Activated naive CD4-positive, alpha-beta T cell treated with anti-CD3 and anti-CD28 coated beads, Interleukin-2, amount 10 ng/mL, durations not matched to agents 7 days and 5 days (primary cell): Measurements from ENCODE around the gene GPATCH1.

ENCODE experiments used
- CTCF ChIA-PET: fragments of 350-600 bp; sonication (Branson Sonifier 250); formaldehyde crosslinking; loops from one replicate; lab custom pipeline; 2021; ENCODE audit warnings: antibody characterized with exemption; lab: Charles Lee
- DNase-seq: peaks from one replicate; pipeline ENCODE4 v3.0.0-alpha.2; 2020
- H3K27ac Mint-ChIP-seq: one replicate; pipeline ENCODE4 v1.8.0; 2021; ENCODE audit warnings: mild to moderate bottlenecking, moderate library complexity, mixed read lengths
- H3K27me3 Mint-ChIP-seq: one replicate; pipeline ENCODE4 v1.8.0; 2021; ENCODE audit warnings: mild to moderate bottlenecking, mixed read lengths
- H3K36me3 Mint-ChIP-seq: one replicate; pipeline ENCODE4 v1.8.0; 2021; ENCODE audit warnings: mixed read lengths
- H3K4me1 Mint-ChIP-seq: one replicate; pipeline ENCODE4 v1.8.0; 2021; ENCODE audit warnings: mixed read lengths
- H3K4me3 Mint-ChIP-seq: one replicate; pipeline ENCODE4 v1.8.0; 2021; ENCODE audit warnings: mild to moderate bottlenecking, moderate library complexity, mixed read lengths
- H3K9me3 Mint-ChIP-seq: one replicate; pipeline ENCODE4 v1.8.0; 2021; ENCODE audit warnings: mixed read lengths

GPATCH1 gene

DNA sequence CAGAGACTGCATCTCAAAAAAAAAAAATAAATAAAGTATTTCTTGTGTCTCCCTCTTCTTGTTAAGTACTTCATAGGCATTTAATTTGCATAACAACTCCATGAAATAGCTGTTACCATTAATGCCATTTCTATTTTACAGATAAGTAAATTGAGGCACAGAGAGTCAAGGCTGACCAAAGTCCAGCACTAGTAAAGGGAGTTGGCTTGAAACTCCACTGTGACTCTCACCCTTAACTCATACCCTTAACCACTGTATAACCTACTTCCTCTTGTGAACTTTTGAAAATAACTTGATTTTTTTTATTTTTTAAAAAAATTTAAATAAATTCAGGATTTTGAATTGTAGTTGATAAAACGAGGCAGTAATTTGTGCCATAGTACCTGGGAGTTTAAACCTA is 6.0 kb downstream of the GPATCH1 start:
- CTCF ChIA-PET: no interaction called here
- H3K27ac Mint-ChIP-seq: no peak overlapping the region
- H3K27me3 Mint-ChIP-seq: no peaks in the 10 kb centered on the region
- peaks cover 15% of the 10 kb centered on the region for H3K36me3 Mint-ChIP-seq
- peaks cover 12% of the 10 kb centered on the region for H3K4me1 Mint-ChIP-seq
- DNase-seq: no peak
- no peak overlapping the region for H3K4me3 Mint-ChIP-seq
- no peaks in the 10 kb centered on the region for H3K9me3 Mint-ChIP-seq

DNA sequence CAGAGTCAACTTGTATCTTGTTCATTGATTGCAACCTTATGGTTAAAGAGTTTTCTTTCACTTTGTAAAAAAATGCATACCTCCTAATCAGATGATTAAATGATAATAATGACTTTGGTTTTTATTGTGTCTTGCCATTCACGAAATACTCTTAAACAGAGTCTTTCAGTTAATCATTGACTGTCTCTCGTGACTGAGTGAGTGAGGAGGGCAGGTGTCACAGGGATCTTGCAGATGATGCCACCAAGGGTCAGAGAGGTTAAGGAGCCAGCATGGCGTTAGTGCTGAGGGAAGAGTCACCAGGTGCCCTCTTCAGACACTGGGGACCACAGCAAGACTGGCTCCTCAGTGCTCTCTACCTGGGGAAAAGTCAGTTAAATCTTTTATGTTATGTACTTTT is 8.0 kb downstream of the GPATCH1 start:
- Mint-ChIP-seq H3K27me3 (no peaks in the 10 kb centered on the region), H3K9me3 (no peaks in the 10 kb centered on the region), H3K36me3 (peaks cover 27% of the 10 kb centered on the region), H3K4me3 (no peak overlapping the region), H3K27ac (no peak overlapping the region), H3K4me1 (peaks cover 3% of the 10 kb centered on the region)
- CTCF ChIA-PET: no interaction called here
- no peak for DNase-seq

DNA sequence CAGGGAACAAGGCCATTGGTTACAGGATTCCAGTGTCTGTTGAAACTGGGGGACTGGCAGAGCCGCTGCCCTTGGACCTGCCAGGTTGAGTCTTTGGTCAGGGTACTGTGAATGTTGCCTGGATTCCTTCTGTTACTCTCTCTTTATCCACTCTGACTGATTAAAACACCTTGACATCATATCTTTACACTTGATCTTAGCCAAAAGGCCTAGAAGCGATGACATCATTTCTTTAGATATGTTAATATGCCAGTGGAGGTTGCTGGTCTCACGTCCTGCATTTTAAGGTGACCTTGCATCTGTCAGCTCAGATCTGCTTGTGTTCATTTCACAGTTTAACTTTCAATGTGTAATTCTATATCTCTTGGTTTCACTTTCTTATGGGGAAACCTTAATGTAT is 9.2 kb downstream of the GPATCH1 start:
- Mint-ChIP-seq H3K4me3 (no peak overlapping the region), H3K9me3 (no peaks in the 10 kb centered on the region), H3K27ac (no peak overlapping the region), H3K4me1 (no peaks in the 10 kb centered on the region), H3K27me3 (no peaks in the 10 kb centered on the region), H3K36me3 (peaks cover 35% of the 10 kb centered on the region)
- no peak for DNase-seq
- CTCF ChIA-PET: no interaction called here

DNA sequence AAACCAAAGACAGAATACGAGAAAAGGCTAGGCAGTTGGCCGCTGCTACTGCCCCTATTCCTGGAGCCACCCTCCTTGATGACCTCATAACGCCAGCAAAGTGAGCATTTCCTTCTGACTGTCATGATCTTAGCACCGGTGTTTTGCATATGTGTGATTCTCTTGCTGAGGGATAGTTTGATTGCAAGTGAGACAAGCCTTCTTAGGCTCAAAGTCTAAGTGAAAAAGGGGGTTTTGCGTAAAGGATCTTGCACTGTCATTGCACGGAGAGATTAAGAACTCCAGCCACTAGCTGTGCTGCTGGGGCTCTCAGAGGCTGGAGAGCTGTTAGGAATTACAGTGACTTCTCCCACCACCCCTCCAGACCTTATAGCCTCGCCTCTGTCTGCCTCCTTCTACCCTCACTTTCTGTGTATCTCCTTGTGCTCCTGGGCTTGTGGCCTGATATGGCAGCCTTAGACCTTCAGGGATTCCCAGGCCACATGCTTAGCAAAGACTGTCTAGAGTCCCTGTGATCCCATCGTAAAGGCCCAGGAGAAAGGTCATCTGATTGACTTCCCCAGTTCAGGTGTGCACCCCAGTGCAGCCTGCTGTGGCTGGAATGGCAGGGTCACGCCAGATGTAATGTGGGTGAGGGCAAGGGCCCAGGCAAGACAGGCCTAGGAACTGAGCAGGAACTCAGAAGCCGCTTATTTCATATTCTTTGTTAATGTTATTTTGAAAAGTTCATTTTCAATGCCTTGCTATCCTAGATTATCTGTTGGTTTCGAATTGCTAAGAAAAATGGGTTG is 12.6 kb downstream of the GPATCH1 start:
- CTCF ChIA-PET: no interaction called here
- H3K27ac Mint-ChIP-seq: no peak overlapping the region
- DNase-seq: no peak
- no peaks in the 10 kb centered on the region for H3K4me1 Mint-ChIP-seq
- H3K36me3 Mint-ChIP-seq: peaks cover 57% of the 10 kb centered on the region
- H3K9me3 Mint-ChIP-seq: no peaks in the 10 kb centered on the region
- H3K4me3 Mint-ChIP-seq: no peak overlapping the region
- no peaks in the 10 kb centered on the region for H3K27me3 Mint-ChIP-seq

DNA sequence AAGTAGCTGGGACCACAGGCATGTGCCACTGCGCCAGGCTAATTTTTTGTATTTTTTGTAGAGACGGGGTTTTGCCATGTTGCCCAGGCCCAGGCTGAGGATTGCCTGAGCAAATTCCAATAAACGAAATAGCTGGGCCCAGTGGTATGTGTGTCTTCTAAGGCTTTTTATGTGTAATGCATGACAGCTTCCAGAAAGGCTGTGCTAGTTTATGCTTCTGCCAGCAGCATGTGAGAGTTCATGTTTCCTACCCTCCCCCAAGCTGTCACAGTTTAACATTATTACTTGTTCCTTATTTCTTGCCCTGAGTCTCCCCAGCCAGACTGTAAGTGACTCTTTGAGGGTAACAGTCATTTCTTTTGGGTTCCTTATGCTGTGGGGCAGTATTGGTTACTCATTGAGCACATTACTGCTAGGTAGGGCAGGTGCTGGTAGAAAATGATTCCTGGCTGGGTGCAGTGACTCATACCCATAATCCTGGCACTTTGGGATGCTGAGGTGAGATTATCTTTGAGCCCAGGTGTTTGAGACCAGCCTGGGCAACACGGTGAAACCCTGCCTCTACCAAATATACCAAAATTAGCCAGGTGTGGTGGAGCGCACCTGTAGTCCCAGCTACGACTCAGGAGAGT is 13.6 kb downstream of the GPATCH1 start:
- Mint-ChIP-seq H3K27ac (peak overlapping the region; percentile 62), H3K4me1 (no peaks in the 10 kb centered on the region), H3K36me3 (peaks cover 57% of the 10 kb centered on the region)

DNA sequence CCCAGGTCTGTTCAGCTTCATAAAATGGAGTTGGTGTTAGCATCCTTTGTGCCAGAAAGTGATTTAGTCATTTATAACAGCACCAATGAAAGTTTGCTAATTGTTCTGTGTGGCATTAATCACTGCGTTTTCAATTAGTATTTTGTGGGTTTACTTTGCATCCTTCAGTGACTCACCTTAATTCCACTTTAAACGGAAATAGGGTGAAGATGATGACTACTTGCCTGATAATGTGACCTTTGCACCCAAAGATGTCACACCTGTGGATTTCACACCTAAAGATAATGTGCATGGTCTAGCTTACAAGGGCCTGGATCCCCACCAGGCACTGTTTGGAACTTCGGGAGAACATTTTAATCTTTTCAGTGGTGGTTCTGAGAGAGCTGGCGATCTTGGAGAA is 15.0 kb downstream of the GPATCH1 start:
- H3K36me3 Mint-ChIP-seq: peaks cover 54% of the 10 kb centered on the region
- DNase-seq: no peak
- H3K9me3 Mint-ChIP-seq: no peaks in the 10 kb centered on the region
- H3K27me3 Mint-ChIP-seq: no peaks in the 10 kb centered on the region
- CTCF ChIA-PET: interaction anchor here (1.1 kb wide), 1 partner anchor 120 kb away, joined by 3 read pairs; no protein-coding TSS in a partner anchor
- H3K4me3 Mint-ChIP-seq: no peak overlapping the region
- no peaks in the 10 kb centered on the region for H3K4me1 Mint-ChIP-seq
- no peak overlapping the region for H3K27ac Mint-ChIP-seq

More for the DNA sequence above, 13.6 kb downstream of the GPATCH1 start:
- Mint-ChIP-seq H3K27me3 (no peaks in the 10 kb centered on the region), H3K9me3 (no peaks in the 10 kb centered on the region), H3K4me3 (no peak overlapping the region)
- no peak for DNase-seq
- CTCF ChIA-PET: no interaction called here

DNA sequence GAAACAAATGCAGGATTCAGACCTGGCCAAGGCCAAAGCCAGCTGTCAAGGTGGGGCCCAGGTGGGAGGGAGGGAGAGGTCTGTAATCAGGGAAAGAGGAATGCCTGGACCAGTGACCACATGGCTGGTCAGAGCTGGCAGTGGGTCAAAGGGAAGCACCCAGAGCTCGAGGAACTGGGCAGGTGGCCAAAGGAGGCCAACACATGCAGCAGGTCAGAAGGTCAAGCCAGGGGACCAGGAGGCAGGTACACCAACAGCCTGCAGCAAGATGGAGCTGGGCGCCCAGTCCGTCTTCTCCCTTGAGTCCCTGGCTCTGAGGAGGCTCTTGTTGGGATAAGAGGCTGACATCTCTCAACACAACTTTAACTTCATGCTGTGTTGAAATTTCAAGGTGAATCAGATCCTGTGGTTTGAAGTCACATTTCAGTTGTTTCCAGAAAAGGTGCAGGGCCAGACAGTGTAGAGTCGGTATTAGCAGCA is 17.1 kb downstream of the GPATCH1 start:
- no peak overlapping the region for H3K27ac Mint-ChIP-seq

DNA sequence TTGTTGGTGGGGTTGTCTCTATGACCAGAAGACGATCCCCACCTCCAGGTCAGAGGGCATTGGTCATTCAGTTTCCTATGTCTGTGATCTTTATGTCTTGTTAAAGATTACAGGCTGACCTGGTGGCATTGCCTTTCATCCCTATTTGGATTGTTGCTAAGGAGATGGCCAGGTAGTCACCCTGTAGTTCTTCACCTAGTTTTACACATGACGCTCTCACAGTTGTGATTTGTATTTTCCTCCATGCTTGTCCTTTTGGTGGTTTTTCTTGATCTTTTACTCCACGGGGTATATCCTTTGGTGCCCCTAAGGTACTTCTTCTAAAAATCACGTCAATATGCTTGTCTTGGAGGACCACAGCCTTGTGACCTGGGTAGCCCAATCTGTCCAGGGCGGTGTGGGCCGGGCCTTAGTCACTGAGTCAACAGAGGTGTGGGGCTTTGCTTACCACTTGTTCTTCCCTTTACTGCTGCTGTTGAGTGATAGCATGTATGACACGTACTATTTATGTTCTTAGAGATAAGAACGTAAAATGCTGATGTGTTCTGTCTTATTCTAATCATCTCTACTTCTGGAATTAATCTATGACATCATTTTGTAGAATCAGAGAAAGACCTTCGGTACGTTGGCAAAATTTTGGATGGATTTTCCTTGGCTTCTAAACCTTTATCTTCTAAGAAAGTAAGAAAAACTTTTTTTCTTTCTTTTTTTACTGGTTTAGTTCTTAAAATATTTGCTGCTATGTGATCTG is 20.1 kb downstream of the GPATCH1 start:
- H3K27ac Mint-ChIP-seq: no peak overlapping the region
- peaks cover 45% of the 10 kb centered on the region for H3K36me3 Mint-ChIP-seq
- no peak for DNase-seq
- CTCF ChIA-PET: no interaction called here
- no peaks in the 10 kb centered on the region for H3K9me3 Mint-ChIP-seq
- no peaks in the 10 kb centered on the region for H3K27me3 Mint-ChIP-seq
- H3K4me1 Mint-ChIP-seq: no peaks in the 10 kb centered on the region
- H3K4me3 Mint-ChIP-seq: no peak overlapping the region

More for the DNA sequence above, 17.1 kb downstream of the GPATCH1 start:
- no peaks in the 10 kb centered on the region for H3K4me1 Mint-ChIP-seq
- no peaks in the 10 kb centered on the region for H3K9me3 Mint-ChIP-seq
- DNase-seq: no peak
- no peak overlapping the region for H3K4me3 Mint-ChIP-seq
- CTCF ChIA-PET: no interaction called here
- no peaks in the 10 kb centered on the region for H3K27me3 Mint-ChIP-seq
- peaks cover 60% of the 10 kb centered on the region for H3K36me3 Mint-ChIP-seq

DNA sequence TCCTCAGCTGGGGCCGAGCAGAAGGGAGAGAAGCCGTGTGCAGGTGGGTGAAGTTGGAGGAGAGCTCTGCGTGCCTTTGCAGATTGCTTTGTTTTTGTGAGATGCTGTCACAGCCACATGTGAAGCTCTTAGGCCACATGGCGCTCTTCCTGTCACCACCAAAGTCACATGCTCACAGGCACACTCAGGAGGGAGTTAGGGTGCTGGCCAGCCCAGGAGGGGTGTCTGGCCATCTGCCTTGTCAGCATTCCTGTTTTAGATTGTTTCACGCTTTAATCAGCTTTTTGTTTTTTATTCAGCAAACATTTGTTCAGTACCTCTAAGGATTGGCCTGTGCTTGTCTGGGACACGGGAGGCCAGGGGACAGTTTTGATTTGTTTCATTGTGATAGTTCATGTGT is 21.9 kb downstream of the GPATCH1 start:
- Mint-ChIP-seq H3K4me1 (no peaks in the 10 kb centered on the region), H3K9me3 (no peaks in the 10 kb centered on the region), H3K36me3 (peaks cover 41% of the 10 kb centered on the region), H3K27ac (no peak overlapping the region), H3K27me3 (no peaks in the 10 kb centered on the region), H3K4me3 (no peak overlapping the region)
- DNase-seq: no peak
- CTCF ChIA-PET: interaction anchor here (1.7 kb wide), 1 partner anchor 127 kb away, joined by 4 read pairs; no protein-coding TSS in a partner anchor

DNA sequence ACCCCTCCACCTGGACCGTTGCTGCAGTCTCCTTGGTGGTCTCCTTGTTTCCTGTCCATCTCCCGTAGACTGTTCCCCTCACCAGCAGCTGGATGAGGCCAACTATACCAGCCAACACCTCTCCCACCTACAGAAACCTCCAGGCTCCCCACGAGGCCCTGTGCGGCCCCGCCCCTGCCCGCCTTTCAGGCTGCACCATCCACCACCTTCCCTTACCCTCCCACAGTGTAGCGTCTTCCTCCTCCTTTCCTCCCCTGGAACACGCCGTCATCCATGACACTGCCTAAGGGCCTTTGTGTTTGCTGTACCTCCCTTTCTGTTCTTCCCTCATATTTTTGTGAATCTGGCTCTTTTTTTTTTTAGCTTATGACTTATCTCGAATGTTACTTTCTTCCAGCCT is 27.2 kb downstream of the GPATCH1 start:
- Mint-ChIP-seq H3K4me3 (no peak overlapping the region), H3K4me1 (no peaks in the 10 kb centered on the region), H3K9me3 (no peaks in the 10 kb centered on the region), H3K27ac (no peak overlapping the region), H3K36me3 (peaks cover 39% of the 10 kb centered on the region), H3K27me3 (no peaks in the 10 kb centered on the region)
- CTCF ChIA-PET: interaction anchor here (1.3 kb wide), 1 partner anchor 132 kb away, joined by 6 read pairs; no protein-coding TSS in a partner anchor
- no peak for DNase-seq

DNA sequence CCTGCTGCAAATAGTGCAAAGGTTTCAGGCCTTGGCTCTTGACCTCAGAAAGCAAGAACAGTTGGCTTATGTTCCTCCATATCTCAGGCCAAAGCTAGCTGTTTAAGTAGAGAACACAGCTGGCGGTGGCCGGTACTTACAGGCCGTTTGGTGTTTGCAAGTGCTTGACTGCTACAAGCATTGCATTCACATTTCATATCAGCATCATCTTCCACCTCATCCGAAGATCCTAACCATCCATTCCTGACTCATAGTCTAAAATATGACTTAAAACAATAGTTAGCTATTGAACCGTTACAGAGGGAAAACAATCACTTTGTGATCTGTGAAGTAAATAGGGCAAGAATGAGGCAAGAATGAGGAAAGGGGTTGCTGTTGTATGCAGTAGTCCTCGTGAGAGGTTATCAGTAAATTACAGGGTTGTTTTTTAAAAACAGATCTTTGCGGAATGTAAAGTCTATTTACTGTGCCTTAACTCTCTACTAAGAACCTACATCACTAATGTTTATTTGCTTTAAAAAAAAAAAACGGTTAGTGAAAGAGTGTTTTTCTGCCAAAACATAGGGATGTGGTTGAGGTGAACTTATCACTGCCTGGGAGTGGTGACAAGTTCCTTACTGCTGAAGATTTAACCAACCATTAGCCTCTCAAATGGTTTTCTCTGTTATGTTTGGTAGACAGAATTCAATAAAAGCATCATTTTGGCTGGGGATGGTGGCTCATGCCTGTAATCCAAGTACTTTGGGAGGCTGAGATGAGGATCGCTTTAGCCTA is 29.3 kb downstream of the GPATCH1 start:
- DNase-seq: no peak
- Mint-ChIP-seq H3K27ac (no peak overlapping the region), H3K9me3 (no peaks in the 10 kb centered on the region), H3K4me3 (no peak overlapping the region), H3K36me3 (peaks cover 41% of the 10 kb centered on the region), H3K27me3 (no peaks in the 10 kb centered on the region), H3K4me1 (no peaks in the 10 kb centered on the region)
- CTCF ChIA-PET: interaction anchor here (0.7 kb wide), 1 partner anchor 410 kb away, joined by 3 read pairs; no protein-coding TSS in a partner anchor

DNA sequence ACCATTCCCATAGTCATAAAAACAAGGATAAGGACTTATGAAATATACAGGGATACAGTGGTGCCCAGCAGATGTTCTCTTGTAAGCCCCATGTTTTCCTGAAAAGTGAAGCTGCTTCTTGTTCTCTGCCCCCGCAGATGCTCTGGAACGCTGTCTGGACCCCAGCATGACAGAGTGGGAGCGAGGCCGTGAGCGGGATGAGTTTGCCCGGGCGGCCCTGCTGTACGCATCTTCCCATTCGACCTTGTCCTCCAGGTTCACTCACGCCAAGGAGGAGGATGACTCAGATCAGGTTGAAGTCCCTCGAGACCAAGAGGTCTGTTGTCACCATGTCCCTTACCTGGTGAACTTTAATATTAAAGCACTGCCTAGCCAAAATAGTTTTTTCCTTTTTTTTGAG is 30.6 kb downstream of the GPATCH1 start:
- Mint-ChIP-seq H3K27me3 (no peaks in the 10 kb centered on the region), H3K9me3 (no peaks in the 10 kb centered on the region), H3K4me1 (no peaks in the 10 kb centered on the region), H3K4me3 (no peak overlapping the region), H3K27ac (no peak overlapping the region), H3K36me3 (peaks cover 44% of the 10 kb centered on the region)
- CTCF ChIA-PET: no interaction called here
- no peak for DNase-seq

DNA sequence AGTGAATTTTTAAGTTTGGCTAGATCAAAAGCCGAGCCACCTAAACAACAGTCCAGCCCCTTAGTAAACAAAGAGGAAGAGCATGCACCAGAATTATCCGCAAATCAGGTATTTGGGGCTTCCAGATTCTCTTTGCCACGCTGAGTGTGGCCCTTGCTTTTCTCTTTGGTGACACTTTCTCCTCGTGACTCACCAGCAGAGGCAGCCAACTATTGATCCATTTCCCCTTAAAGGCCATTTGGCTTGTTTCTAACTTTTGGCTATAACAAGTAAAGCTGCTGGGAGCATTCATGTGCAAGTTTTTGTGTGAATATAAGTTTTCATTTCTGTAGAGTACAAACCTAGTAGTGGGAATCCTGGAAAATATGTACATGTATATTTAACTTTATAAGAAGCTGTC is 33.3 kb downstream of the GPATCH1 start:
- H3K27me3 Mint-ChIP-seq: no peaks in the 10 kb centered on the region
- no peak overlapping the region for H3K4me3 Mint-ChIP-seq
- CTCF ChIA-PET: no interaction called here
- no peaks in the 10 kb centered on the region for H3K9me3 Mint-ChIP-seq
- H3K36me3 Mint-ChIP-seq: peaks cover 44% of the 10 kb centered on the region
- no peaks in the 10 kb centered on the region for H3K4me1 Mint-ChIP-seq
- H3K27ac Mint-ChIP-seq: no peak overlapping the region
- no peak for DNase-seq
